ENCODE data around the gene PRMT1. TPM values are rescaled to one million over a fixed set of nuclear protein-coding genes. Genes with fewer than 3 reads are reported as not detected.

PRMT1 gene
- total RNA-seq, 1 experiment from 2014 or later = 505 TPM

DNA sequence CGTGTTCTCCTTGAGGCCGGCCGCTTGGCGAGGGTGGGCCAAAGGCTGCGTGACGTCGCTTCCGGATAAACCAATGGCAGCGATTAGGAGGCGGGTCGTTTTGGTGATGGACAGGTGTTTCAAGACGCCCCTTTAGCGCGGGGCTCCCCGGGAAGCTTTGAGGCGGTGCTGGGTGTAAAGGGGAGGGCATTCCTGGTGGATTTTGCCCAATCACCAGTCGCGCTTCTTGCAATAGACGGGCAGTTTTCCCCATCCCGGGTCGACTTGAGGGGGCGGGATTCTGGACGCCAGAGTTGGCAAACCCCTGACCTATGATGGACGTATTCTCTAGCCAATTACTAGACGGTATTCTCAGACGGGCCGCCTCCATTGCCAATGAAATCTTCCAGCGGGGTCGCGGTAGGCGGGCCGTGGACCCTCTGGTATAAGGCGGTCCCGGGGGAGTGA lies 264 bp upstream of the PRMT1 start:
- Histone ChIP-seq H3K4me1 (ENCODE audit: insufficient read depth, low read length) (peaks cover 6% of the 10 kb centered on the region), H3K14ac (ENCODE audit: insufficient read depth, low read length) (peak overlapping the region; percentile 93), H4K91ac (ENCODE audit: insufficient read length, low read depth, low read length) (no peak overlapping the region), H2BK20ac (ENCODE audit: low read depth, low read length, poor library complexity, severe bottlenecking) (no peak overlapping the region), H2AFZ (ENCODE audit: low read length) (no peak overlapping the region), H3K27ac (ENCODE audit: insufficient read length, low read depth, low read length) (no peak overlapping the region), H3K4me2 (ENCODE audit: insufficient read depth, insufficient read length, low read length) (peak overlapping the region; percentile 63), H3K18ac (ENCODE audit: insufficient read length, low read depth, low read length) (no peak overlapping the region), H3K9me3 (ENCODE audit: control insufficient read depth, low read depth, low read length) (no peaks in the 10 kb centered on the region), H3K23me2 (ENCODE audit: insufficient read length, low read depth, low read length, poor library complexity, severe bottlenecking) (peaks cover 4% of the 10 kb centered on the region), H2BK12ac (ENCODE audit: insufficient read length, low read depth, low read length) (no peak overlapping the region), H4K5ac (ENCODE audit: insufficient read length, low read depth, low read length) (no peak overlapping the region), H3K79me1 (ENCODE audit: insufficient read depth, low read depth, low read length, poor library complexity, severe bottlenecking) (peaks cover 1% of the 10 kb centered on the region), H2BK120ac (ENCODE audit: low read depth, low read length, poor library complexity, severe bottlenecking) (no peak overlapping the region), H4K20me1 (ENCODE audit: control insufficient read depth, insufficient read depth, insufficient read length) (no peaks in the 10 kb centered on the region), H3K79me2 (ENCODE audit: insufficient read depth, low read length) (peaks cover 22% of the 10 kb centered on the region; the same call in 1 of the 2 replicates), H3T11ph (ENCODE audit: low read length) (no peak overlapping the region), H3K27me3 (ENCODE audit: insufficient read depth, low read length) (no peaks in the 10 kb centered on the region), H3K9ac (ENCODE audit: extremely low read depth, insufficient read length, low read length) (no peak overlapping the region), H3K56ac (ENCODE audit: insufficient read length, low read depth, low read length) (no peak overlapping the region), H2BK5ac (ENCODE audit: insufficient read length, low read length) (no peak overlapping the region), H2AK5ac (ENCODE audit: insufficient read length, low read length) (no peak overlapping the region), H4K8ac (replicated peaks; ENCODE audit: insufficient read length, low read depth, low read length) (no peak overlapping the region), H3K4ac (ENCODE audit: low read depth, low read length) (no peak overlapping the region), H2BK15ac (ENCODE audit: low read depth, low read length) (no peak overlapping the region), H3K23ac (ENCODE audit: insufficient read length, low read depth, low read length) (no peak overlapping the region)
- no CpG with 5 or more reads among the region's 34 CpGs for WGBS (ENCODE audit: extremely low coverage, insufficient read length, low lambda C conversion rate)
- H3K27ac Mint-ChIP-seq = peak overlapping the region; percentile 100
- DNase-seq = peak; percentile 100
- H3K4me3 Mint-ChIP-seq = peak overlapping the region; percentile 97 to 98
- no peaks in the 10 kb centered on the region; a peak in 2 of 5 replicates for H3K9me3 Mint-ChIP-seq
- H3K4me1 Mint-ChIP-seq = peaks cover 25 to 40% of the 10 kb centered on the region in 2 experiments
- TF ChIP-seq, protein P1, sequence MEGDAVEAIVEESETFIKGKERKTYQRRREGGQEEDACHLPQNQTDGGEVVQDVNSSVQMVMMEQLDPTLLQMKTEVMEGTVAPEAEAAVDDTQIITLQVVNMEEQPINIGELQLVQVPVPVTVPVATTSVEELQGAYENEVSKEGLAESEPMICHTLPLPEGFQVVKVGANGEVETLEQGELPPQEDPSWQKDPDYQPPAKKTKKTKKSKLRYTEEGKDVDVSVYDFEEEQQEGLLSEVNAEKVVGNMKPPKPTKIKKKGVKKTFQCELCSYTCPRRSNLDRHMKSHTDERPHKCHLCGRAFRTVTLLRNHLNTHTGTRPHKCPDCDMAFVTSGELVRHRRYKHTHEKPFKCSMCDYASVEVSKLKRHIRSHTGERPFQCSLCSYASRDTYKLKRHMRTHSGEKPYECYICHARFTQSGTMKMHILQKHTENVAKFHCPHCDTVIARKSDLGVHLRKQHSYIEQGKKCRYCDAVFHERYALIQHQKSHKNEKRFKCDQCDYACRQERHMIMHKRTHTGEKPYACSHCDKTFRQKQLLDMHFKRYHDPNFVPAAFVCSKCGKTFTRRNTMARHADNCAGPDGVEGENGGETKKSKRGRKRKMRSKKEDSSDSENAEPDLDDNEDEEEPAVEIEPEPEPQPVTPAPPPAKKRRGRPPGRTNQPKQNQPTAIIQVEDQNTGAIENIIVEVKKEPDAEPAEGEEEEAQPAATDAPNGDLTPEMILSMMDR (conservative IDR thresholded peaks at IDR 0.05) = no peak
- peaks cover 2% of the 10 kb centered on the region; the same call in 1 of the 2 replicates for H3K27me3 Mint-ChIP-seq (ENCODE audit: low read depth)
- peaks cover 20 to 31% (median 23%) of the 10 kb centered on the region in 3 experiments; a peak in 6 of 7 replicates for H3K36me3 Mint-ChIP-seq (ENCODE audit: insufficient read depth in 1 of 3, low read depth in 3 of 3)

Data from H9 (cell line).